ENCODE data around the gene MUL1. TPM values are rescaled to one million over a fixed set of nuclear protein-coding genes. Genes with fewer than 3 reads are reported as not detected.

Gene MUL1
- total and polyA plus RNA-seq, 2 of the 4 experiments (the other 2 are of a cell fraction): 20.7 to 21.1 TPM

DNA sequence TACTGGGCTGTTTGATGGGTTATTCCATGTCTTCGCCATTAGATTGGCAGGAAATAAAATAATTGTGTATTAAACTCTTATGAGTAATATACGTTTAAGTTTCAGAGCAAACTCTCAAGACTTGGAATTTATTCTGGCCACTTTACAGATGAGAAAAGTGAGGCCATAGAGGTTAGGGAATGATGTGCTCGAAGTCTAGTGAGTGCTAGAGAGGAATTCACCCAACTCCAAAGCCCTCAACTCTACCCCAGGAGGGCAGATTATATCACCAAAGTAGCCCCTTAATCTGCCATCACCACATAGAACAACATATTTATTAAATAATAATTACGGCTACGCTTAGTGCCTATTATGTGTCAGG is 440 bp upstream of the MUL1 start:
- H4K8ac ChIP-seq (ENCODE audit: low read depth in 2 of 2, low read length in 2 of 2): peak overlapping the region; percentile 99 to 100
- in situ Hi-C loops (cut with MboI; ENCODE audit: low sequenced_read_pairs) (no loop called here), intact Hi-C loops (cut with micrococcal nuclease) (no loop called here), dilution Hi-C loops (cut with HindIII; ENCODE audit: low sequenced_read_pairs, unreplicated experiment) (no loop called here)
- H2AK9ac ChIP-seq (replicated peaks; ENCODE audit: low read depth, low read length, poor library complexity): no peak overlapping the region
- H2BK15ac ChIP-seq (ENCODE audit: low read depth, low read length): no peak overlapping the region; the same call in 2 of the 3 replicates
- peak overlapping the region; percentile 37 for H3K18ac ChIP-seq (ENCODE audit: low read depth, low read length)
- H3K36me3 ChIP-seq (ENCODE audit: control insufficient read depth, insufficient read depth, low read length): peaks cover 3% of the 10 kb centered on the region; the same call in 1 of the 2 replicates
- H3K9me3 ChIP-seq (ENCODE audit: control insufficient read depth, insufficient read depth, low read length): no peaks in the 10 kb centered on the region
- H3K27ac ChIP-seq (ENCODE audit: insufficient read depth, low read length): peak overlapping the region; percentile 91
- peaks cover 26 to 42% of the 10 kb centered on the region in 2 experiments for H3K79me1 ChIP-seq (ENCODE audit: low read depth in 1 of 2, low read length in 2 of 2)
- no peaks in the 10 kb centered on the region; the same call in 1 of the 2 replicates for H4K20me1 ChIP-seq (ENCODE audit: insufficient read depth, low read length)
- peaks cover 3% of the 10 kb centered on the region for H3K4me1 ChIP-seq (ENCODE audit: control insufficient read depth, insufficient read depth, low read length)
- no peak overlapping the region for H3K56ac ChIP-seq (ENCODE audit: extremely low read depth, insufficient read depth, low read length)
- no peak overlapping the region; the same call in 1 of the 2 replicates for H2AK5ac ChIP-seq (ENCODE audit: low read depth, low read length)
- ChIA-PET CTCF (no interaction called here), POLR2A (ENCODE audit: unreplicated experiment) (no interaction called here)
- DNase-seq (no peak), ATAC-seq (ENCODE audit: low read depth) (no peak)
- no CpG with 5 or more reads among the region's 5 CpGs for WGBS, 2 experiments (ENCODE audit: extremely low coverage in 2 of 2, insufficient read length in 1 of 2)
- no peak overlapping the region for H3K23ac ChIP-seq (ENCODE audit: low read depth, low read length)
- H2BK5ac ChIP-seq (ENCODE audit: low read depth, low read length, poor library complexity, severe bottlenecking): peak overlapping the region; percentile 75
- H3K9me1 ChIP-seq (ENCODE audit: insufficient read depth, low read length): no peaks in the 10 kb centered on the region
- peak overlapping the region; percentile 97 for H2AFZ ChIP-seq (replicated peaks; ENCODE audit: low read length, poor library complexity)
- H2BK120ac ChIP-seq (ENCODE audit: low read depth, low read length): 0 out of 2 replicates have a peak overlapping the region, but pooled peaks have one; percentile 5
- TF ChIP-seq, protein P1, sequence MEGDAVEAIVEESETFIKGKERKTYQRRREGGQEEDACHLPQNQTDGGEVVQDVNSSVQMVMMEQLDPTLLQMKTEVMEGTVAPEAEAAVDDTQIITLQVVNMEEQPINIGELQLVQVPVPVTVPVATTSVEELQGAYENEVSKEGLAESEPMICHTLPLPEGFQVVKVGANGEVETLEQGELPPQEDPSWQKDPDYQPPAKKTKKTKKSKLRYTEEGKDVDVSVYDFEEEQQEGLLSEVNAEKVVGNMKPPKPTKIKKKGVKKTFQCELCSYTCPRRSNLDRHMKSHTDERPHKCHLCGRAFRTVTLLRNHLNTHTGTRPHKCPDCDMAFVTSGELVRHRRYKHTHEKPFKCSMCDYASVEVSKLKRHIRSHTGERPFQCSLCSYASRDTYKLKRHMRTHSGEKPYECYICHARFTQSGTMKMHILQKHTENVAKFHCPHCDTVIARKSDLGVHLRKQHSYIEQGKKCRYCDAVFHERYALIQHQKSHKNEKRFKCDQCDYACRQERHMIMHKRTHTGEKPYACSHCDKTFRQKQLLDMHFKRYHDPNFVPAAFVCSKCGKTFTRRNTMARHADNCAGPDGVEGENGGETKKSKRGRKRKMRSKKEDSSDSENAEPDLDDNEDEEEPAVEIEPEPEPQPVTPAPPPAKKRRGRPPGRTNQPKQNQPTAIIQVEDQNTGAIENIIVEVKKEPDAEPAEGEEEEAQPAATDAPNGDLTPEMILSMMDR (conservative IDR thresholded peaks at IDR 0.05; ENCODE audit: low read depth, low read length): no peak
- TF ChIP-seq, protein P2, sequence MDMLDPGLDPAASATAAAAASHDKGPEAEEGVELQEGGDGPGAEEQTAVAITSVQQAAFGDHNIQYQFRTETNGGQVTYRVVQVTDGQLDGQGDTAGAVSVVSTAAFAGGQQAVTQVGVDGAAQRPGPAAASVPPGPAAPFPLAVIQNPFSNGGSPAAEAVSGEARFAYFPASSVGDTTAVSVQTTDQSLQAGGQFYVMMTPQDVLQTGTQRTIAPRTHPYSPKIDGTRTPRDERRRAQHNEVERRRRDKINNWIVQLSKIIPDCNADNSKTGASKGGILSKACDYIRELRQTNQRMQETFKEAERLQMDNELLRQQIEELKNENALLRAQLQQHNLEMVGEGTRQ (IDR thresholded peaks at IDR 0.05; ENCODE audit: low read depth, low read length): no peak
- no peak for TF ChIP-seq RAD21 (IDR thresholded peaks at IDR 0.05; ENCODE audit: low read length)
- TF ChIP-seq POLR2A (IDR thresholded peaks at IDR 0.05; ENCODE audit: low read depth, low read length): no peak
- no peak for TF ChIP-seq SMC3 (IDR thresholded peaks at IDR 0.05; ENCODE audit: low read depth, low read length)
- TF ChIP-seq BHLHE40 (IDR thresholded peaks at IDR 0.05; ENCODE audit: low read depth, low read length): no peak
- no peak for TF ChIP-seq FOS (IDR thresholded peaks at IDR 0.05; ENCODE audit: low read depth, low read length)
- TF ChIP-seq, protein P3, sequence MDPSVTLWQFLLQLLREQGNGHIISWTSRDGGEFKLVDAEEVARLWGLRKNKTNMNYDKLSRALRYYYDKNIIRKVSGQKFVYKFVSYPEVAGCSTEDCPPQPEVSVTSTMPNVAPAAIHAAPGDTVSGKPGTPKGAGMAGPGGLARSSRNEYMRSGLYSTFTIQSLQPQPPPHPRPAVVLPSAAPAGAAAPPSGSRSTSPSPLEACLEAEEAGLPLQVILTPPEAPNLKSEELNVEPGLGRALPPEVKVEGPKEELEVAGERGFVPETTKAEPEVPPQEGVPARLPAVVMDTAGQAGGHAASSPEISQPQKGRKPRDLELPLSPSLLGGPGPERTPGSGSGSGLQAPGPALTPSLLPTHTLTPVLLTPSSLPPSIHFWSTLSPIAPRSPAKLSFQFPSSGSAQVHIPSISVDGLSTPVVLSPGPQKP (IDR thresholded peaks at IDR 0.05; ENCODE audit: borderline replicate concordance, low read depth, low read length): no peak
- peak overlapping the region; percentile 88; the same call in 1 of the 2 replicates for H4K91ac ChIP-seq (ENCODE audit: insufficient read depth, low read depth, low read length)
- no TSS peak for BruUV-seq (replicated peaks)
- H3K4me3 ChIP-seq (ENCODE audit: insufficient read depth, low read depth, low read length): peak overlapping the region; percentile 88
- H3K14ac ChIP-seq (replicated peaks; ENCODE audit: low read depth, low read length): peak overlapping the region; percentile 91
- peak overlapping the region; percentile 86 for H3K9ac ChIP-seq (ENCODE audit: low read depth, low read length)
- H4K5ac ChIP-seq (ENCODE audit: low read depth, low read length): peak overlapping the region; percentile 95
- peak overlapping the region; percentile 87 for H3K4me2 ChIP-seq (ENCODE audit: low read depth, low read length)
- H3K27me3 ChIP-seq (ENCODE audit: control insufficient read depth, insufficient read depth, low read length): peaks cover 9% of the 10 kb centered on the region
- no peak overlapping the region for H2BK20ac ChIP-seq (ENCODE audit: low read depth, low read length)
- H3K4ac ChIP-seq (ENCODE audit: low read depth, low read length): peak overlapping the region; percentile 84

All from IMR-90 (cell line).